ENCODE measurements around the gene VSIG1.

Gene VSIG1

DNA sequence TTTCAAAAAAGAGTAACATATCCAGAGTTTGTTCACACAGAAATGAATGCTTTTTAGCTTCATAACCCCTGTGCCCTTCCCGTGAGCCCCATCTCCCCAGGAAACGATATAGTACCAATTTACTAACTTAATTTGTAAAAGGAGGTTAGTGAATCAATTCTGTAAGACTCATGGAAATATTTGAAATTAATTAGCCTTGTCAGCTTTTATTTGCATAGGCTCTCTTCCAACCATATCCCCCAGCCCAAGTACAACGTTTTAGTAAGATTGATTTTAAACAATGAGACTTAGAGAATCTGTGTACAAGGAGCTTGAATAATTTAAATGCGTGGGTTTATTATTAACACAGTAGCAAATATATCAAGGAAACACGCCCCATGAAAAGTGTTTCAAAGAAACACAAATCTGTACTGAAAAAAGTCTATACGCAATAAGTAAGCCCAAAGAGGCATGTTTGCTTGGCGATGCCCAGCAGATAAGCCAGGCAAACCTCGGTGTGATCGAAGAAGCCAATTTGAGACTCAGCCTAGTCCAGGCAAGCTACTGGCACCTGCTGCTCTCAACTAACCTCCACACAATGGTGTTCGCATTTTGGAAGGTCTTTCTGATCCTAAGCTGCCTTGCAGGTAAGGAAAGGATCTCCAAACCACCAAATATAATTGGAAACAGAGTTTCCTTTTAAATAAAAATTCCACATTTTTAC is at the start of gene VSIG1:
Gene VSIG1 (plus strand): TSS at position 512 of the 703 bp plus-strand sequence. CDS start 66 bp downstream, at position 578.
- DNase-seq: no peak
- TF ChIP-seq POLR2A (IDR thresholded peaks at IDR 0.05; ENCODE audit: low read length) (no peak), GATA1 (IDR thresholded peaks at IDR 0.05; ENCODE audit: low read depth, low read length) (no peak)

DNA sequence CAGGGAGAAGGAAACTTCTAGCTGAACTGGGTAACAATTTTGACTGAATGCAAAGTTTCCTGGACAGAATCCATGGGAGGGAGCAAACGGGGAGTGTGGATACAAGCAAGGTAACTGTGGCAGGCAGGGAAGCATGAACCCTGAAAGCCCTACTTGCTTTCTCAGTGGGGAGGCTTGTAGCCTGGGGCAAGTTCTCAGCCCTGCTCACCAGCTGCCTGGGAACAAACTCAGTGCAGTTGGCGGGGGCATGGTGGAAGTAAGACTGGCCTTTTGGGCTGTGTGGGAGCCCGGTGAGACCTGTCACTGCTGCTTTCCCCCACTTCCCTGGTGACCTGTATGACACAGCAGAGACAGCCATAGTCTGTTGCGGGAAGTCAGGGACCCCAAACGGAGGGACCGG is 48.7 kb upstream of the VSIG1 start:
- TF ChIP-seq POLR2A (IDR thresholded peaks at IDR 0.05; ENCODE audit: low read length): no peak
- TF ChIP-seq GATA1 (IDR thresholded peaks at IDR 0.05; ENCODE audit: low read depth, low read length): no peak
- no peak for DNase-seq

DNA sequence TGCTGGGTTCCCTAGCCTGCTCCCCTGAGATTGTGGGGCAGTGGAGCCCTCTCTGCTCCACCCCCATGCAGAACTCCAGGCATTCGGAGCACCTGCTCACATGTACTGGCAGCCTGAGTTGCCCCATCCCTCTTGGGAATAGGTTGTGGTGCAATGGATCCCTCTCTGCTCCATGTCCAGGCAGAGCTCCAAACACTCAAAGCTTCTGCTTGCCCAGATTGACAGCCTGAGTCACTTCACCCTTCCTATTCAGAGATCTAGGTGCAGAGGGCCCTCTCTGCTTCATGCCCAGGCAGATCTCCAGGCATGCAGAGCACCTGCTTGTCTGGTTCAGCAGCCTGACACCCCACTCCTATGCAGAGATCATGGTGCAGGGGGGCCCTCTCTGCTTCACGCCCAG is 44.1 kb upstream of the VSIG1 start:
- no peak for DNase-seq
- TF ChIP-seq POLR2A (IDR thresholded peaks at IDR 0.05; ENCODE audit: low read length) (no peak), GATA1 (IDR thresholded peaks at IDR 0.05; ENCODE audit: low read depth, low read length) (no peak)

DNA sequence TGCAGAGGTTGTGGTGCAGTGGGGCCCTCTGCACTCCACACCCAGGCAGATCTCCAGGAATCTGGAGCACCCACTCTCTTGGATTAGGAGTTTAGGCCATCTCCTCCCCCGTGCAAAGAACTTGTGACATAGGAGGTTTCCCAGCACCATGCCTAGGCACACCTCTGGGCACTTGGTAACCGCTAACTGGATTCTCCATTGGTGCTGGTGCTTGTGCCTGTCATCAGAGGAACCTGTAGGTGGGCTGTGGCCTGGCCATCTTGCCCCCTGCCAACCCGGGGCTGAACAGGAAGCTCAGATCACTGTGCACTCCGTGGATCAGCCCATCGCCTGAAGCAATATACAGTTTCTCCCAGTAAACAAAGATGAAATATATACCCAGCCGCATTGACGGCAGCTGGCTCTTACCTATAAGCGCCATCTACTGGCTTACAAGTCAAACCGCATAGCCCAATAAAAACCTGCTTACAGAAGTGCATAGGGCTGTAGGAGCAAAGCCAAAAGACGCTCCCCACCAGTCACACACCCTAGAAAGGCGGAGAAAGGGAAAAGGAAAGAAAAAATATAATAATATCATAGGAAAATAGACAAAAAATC is 43.5 kb upstream of the VSIG1 start:
- TF ChIP-seq POLR2A (IDR thresholded peaks at IDR 0.05; ENCODE audit: low read length): no peak
- no peak for TF ChIP-seq GATA1 (IDR thresholded peaks at IDR 0.05; ENCODE audit: low read depth, low read length)
- DNase-seq: peak; percentile 22 to 26

DNA sequence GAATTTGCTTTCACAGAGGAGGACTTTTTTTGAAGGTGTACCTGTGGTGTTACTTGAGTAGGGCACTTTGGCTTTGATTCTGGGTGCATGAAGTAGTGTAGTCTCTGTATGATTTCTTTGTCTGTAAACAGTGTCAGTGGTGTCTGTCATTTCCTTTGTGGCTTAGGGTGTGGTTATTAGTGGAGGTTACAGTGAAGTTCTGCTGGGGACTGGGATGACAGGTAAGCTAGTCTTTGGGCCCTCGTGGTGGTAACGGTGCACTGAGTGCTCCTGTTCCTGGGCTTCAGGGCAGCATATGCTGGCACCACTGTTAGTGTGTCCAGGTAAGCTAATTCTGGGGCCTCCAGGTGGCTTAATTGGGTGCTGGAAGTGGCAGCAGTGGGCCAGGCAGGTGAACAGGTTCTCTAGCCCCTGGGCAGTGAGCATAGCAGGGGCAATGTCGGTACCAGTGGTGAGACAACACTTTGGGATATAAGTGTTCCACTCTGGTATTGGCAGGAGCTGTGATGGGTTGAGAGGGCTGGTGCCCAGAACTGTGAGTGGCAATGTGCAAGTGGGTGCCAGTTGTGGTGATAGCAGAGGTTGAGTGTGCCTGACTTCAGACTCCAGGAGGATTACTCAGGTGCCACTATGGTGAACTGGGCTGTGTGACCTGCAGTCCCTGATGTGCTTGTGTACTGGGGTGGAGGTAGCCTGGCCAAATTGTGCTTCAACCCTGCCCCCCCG is 26.0 kb upstream of the VSIG1 start:
- no peak for TF ChIP-seq POLR2A (IDR thresholded peaks at IDR 0.05; ENCODE audit: low read length)
- no peak for TF ChIP-seq GATA1 (IDR thresholded peaks at IDR 0.05; ENCODE audit: low read depth, low read length)
- no peak for DNase-seq

DNA sequence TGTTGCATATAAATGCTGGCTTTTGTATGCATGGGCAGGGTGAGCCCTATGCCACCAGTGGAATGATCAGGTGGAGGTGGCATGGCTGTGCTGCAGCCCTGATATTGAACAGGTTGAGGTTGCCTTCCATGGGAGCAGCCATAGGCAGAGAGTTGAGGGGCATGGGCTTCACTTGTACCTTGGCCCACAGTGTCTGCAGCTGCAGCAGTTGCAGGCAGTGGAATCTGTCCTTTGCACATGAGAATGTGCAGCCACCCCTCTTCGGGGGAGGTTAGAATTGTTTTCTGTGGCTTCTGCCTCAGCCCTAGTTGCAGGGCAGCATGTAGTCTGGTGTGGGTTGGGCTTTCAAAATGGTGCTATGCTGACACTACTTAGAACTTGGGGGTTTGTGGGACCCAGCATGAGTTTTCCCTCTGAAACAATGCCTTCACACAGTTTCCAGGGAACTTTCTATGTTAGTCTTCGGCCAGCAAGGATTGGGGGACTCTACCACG is 25.4 kb upstream of the VSIG1 start:
- TF ChIP-seq POLR2A (IDR thresholded peaks at IDR 0.05; ENCODE audit: low read length): no peak
- TF ChIP-seq GATA1 (IDR thresholded peaks at IDR 0.05; ENCODE audit: low read depth, low read length): no peak
- DNase-seq: no peak

DNA sequence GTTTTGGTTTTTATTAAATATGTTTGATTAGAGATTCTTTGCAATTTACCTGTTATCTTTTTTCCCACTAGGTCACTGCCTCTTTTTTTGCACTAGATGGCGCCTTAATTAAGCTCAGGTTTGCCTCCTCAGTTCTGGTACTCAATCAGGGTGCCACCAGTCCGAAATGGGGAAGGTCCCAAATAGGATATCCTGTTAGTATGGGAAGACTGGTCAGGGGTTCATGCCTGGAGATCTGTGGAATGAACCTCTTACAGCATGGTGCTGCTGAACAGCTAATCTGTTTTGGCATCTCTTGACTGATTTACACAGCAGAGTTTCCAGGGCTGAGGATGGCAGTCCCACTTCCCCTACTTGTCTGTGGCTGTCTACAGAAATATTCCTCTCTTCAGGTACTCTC is 24.2 kb upstream of the VSIG1 start:
- peak; percentile 8 to 30 for DNase-seq

DNA sequence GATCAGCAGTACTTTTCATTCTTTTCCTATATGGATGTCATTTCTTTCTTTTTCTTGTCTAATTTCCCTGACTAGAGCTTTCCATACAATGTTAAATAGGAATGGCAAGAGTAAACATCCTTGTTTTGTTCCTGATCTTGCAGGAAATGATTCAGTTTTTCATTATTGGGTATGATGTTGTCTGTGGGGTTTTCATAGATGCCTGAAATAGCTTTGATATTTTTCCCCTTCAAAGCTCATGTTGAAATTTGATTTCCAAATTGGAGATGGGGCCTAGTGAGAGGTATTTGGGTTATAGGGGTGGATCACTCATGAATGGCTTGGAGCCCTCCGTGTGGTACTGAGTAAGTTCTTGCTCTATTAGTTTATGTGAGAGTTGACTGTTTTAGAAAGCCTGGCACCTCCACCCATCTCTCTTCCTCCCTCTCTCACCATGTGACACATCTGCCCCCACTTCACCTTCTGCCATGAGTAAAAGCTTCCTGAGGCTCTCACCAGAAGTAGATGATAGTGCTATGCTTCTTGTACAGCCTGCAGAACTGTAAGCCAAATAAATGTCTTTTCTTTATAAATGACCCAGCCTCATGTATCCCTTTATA is 22.3 kb upstream of the VSIG1 start:
- DNase-seq: no peak
- no peak for TF ChIP-seq GATA1 (IDR thresholded peaks at IDR 0.05; ENCODE audit: low read depth, low read length)
- TF ChIP-seq POLR2A (IDR thresholded peaks at IDR 0.05; ENCODE audit: low read length): no peak

More for the DNA sequence above, 24.2 kb upstream of the VSIG1 start:
- TF ChIP-seq POLR2A (IDR thresholded peaks at IDR 0.05; ENCODE audit: low read length) (no peak), GATA1 (IDR thresholded peaks at IDR 0.05; ENCODE audit: low read depth, low read length) (no peak)

DNA sequence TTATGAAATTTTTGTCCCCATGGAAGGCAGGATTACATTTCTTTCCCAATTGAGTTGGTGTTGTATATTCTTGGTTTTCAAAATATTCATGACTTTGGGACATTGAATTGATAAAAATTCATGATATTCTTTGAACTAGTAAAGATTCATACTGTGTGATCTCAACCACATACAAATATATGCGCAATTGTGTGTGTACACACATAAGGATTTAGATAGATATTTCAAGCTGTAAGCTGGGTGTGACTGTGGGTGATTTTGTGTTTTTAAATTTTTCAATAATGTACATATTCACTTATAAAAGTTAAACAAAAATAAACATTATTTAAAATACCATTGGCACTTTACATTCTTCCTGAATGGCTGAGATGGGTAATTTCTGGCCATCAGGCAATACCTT is 19.5 kb upstream of the VSIG1 start:
- DNase-seq: no peak
- TF ChIP-seq GATA1 (IDR thresholded peaks at IDR 0.05; ENCODE audit: low read depth, low read length): no peak
- TF ChIP-seq POLR2A (IDR thresholded peaks at IDR 0.05; ENCODE audit: low read length): no peak

DNA sequence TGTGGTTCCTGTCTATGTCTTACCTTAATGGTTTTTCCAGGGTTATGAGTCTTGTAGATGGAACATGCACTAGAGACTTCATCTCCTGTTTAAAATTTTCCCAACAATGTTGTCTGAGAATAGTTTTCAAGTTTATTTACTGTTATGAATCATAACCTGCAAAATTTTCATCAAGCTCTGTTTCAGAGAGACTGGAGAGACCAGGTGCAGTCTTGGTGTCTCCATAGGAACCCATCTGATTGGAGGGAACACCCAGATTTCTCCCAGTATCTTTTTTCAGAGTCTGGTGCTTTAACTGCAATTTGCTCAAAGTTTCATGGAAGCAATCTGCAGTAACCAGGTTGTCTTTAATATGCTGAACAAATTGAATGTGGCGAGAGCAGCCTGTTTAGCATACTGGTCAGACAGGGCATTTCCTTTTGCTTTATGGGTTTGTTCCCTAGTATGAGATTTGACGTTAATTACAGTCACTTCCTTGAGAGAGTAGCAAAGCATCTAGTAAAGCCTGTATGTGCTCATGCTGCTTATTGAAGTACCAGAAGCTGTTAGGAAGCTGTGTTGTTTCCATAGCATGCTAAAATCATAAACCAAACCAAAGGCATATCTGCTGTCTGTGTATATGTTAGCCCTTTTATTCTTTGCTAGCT is 18.8 kb upstream of the VSIG1 start:
- TF ChIP-seq GATA1 (IDR thresholded peaks at IDR 0.05; ENCODE audit: low read depth, low read length): no peak
- no peak for TF ChIP-seq POLR2A (IDR thresholded peaks at IDR 0.05; ENCODE audit: low read length)
- DNase-seq: no peak

DNA sequence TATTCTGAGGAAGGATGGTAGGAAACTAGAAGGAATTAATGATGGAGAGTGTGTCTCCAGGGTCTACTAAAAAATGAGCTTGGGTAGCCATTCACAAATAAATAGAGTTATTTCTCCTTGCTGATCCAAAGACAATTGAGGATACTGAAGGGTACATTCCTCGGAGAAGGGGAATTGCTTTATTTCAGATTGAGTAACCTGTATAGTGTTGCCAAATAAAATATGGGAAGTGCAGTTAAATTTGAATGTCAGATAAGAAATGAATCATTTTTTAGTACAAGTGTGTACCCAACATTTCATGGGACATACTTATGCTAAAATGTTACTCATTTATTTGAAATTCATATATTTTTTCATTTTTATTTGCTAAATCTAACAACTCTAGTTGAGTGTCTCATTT is 16.0 kb upstream of the VSIG1 start:
- DNase-seq: no peak
- TF ChIP-seq GATA1 (IDR thresholded peaks at IDR 0.05; ENCODE audit: low read depth, low read length) (no peak), POLR2A (IDR thresholded peaks at IDR 0.05; ENCODE audit: low read length) (no peak)

DNA sequence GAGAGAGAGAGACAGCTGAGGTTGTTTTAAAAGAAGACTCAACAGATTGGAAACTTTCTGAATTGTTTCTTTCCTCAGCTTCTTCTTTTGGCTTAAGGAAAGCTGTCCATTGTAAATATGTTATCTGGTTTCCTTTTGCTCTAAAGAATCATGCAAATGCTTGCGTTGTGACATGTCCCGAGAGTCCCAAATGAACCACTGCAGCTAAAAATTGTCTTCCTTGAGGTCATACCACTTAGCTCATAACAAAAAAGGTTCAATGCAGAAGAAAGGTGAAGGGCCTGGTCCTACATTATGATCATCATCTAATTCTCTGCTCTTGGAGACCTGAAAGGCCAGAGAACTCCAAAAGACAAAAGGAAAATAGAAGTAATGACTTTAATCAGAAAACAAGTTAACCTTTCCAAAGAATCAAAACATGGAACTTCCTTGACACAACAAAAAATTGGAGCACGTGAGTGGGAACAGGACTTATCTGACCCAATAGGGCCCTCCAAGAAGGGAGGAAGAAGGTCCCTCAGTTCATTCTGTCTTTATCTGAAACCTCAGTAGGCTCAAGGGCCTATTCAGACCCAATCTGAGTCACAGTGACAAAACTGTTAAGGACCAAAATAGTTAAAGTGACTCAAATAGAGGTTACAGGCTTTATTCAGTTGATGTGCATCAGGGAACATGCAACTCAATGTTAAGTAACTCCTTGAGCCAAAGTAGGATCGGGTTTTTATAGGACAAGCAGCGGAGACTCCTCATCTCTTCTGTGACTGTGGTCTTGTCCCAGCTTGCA is 14.7 kb upstream of the VSIG1 start:
- TF ChIP-seq GATA1 (IDR thresholded peaks at IDR 0.05; ENCODE audit: low read depth, low read length) (no peak), POLR2A (IDR thresholded peaks at IDR 0.05; ENCODE audit: low read length) (no peak)
- no peak for DNase-seq

DNA sequence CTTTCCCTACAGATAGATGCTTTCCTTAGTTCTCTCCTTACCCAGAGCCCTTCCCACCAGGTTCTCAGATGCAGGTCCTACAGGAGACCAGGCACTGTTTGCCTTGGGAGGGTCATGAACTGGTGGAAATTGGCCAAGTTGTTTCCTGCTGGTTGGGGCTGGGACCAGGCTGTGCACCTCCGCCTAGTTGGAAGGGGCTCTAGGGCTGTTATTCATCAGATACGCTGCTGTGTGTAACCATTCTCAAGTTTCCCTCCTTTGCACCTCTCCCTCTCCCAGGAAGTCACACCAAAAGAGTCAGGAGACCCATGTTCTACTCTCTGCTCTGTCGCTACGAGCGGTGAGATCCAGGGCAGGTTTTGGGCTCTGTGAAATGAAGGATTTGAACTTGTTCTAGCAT is 11.9 kb upstream of the VSIG1 start:
- DNase-seq: no peak
- TF ChIP-seq GATA1 (IDR thresholded peaks at IDR 0.05; ENCODE audit: low read depth, low read length): no peak
- no peak for TF ChIP-seq POLR2A (IDR thresholded peaks at IDR 0.05; ENCODE audit: low read length)

Data from erythroblast (primary cell).